K562 (cell line): ENCODE measurements around the gene SOAT2. TPM values are rescaled to one million over a fixed set of nuclear protein-coding genes. Genes with fewer than 3 reads are reported as not detected.

Experiments
- CCNT2 ChIP-seq: IDR thresholded peaks from 2 replicates; pipeline ENCODE4 v1.6.1; 2011; ENCODE audit warnings: borderline replicate concordance, low read depth, mild to moderate bottlenecking, moderate library complexity, mixed read lengths, low read length; ENCODE audit not compliant: insufficient read length; ENCODE audit errors: extremely low read depth
- GATA2 ChIP-seq: sonication (generic); formaldehyde crosslinking; IDR thresholded peaks from 2 replicates; pipeline ENCODE4 v1.4.0; 2020; ENCODE audit warnings: mild to moderate bottlenecking, missing genetic modification reagents
- HDAC2 ChIP-seq: fragments of 450-650 bp; IDR thresholded peaks from 2 replicates; pipeline ENCODE4 v1.6.1; 2016; ENCODE audit warnings: mild to moderate bottlenecking
- KAT8 ChIP-seq: fragments of 450-650 bp; IDR thresholded peaks from 2 replicates; pipeline ENCODE4 v1.6.1; 2016; ENCODE audit warnings: low read depth, mild to moderate bottlenecking
- MEF2D ChIP-seq: conservative IDR thresholded peaks from 2 replicates; pipeline ENCODE4 v1.6.1; 2016; ENCODE audit warnings: low read depth, missing genetic modification characterization, missing compliant biosample characterization
- MTF1 ChIP-seq: fragments of 250-450 bp; sonication (Bioruptor Pico); IDR thresholded peaks from 2 replicates; pipeline ENCODE4 v1.9.0; 2021; ENCODE audit warnings: moderate library complexity, mild to moderate bottlenecking, inconsistent platforms, borderline replicate concordance
- NCOA2 ChIP-seq, 2 experiments: fragments of 450-650 bp; IDR thresholded peaks; 2 replicates each; pipeline ENCODE4 v1.6.1; 2018; ENCODE audit warnings: mild to moderate bottlenecking in 2 of 2, moderate library complexity in 1 of 2; ENCODE audit not compliant: partially characterized antibody in 2 of 2
- NUFIP1 ChIP-seq: fragments of 450-650 bp; IDR thresholded peaks from 2 replicates; pipeline ENCODE4 v1.6.1; 2018; ENCODE audit not compliant: partially characterized antibody
- POLR2G ChIP-seq: fragments of 200-400 bp; formaldehyde crosslinking; IDR thresholded peaks from 2 replicates; pipeline ENCODE4 v1.6.1; 2017; ENCODE audit warnings: low read depth, mild to moderate bottlenecking, antibody characterized with exemption, low read length, moderate library complexity
- ZNF224 ChIP-seq: sonication (generic); formaldehyde crosslinking; IDR thresholded peaks from 2 replicates; pipeline ENCODE4 v1.8.0; 2022; ENCODE audit warnings: mild to moderate bottlenecking, missing genetic modification reagents
- ZNF445 ChIP-seq: fragments of 250-450 bp; sonication (Bioruptor Pico); IDR thresholded peaks from 2 replicates; pipeline ENCODE4 v1.4.0; 2020; ENCODE audit warnings: low read depth, mild to moderate bottlenecking, moderate library complexity
- ZNF707 ChIP-seq: fragments of 250-450 bp; sonication (Bioruptor Pico); conservative IDR thresholded peaks from 2 replicates; pipeline ENCODE4 v1.8.0; 2022; ENCODE audit warnings: inconsistent platforms, mild to moderate bottlenecking, moderate library complexity
- ZNF766 ChIP-seq: fragments of 200-800 bp; sonication (Bioruptor generic); conservative IDR thresholded peaks from 2 replicates; pipeline ENCODE4 v1.6.1; 2016; ENCODE audit warnings: missing genetic modification characterization, missing compliant biosample characterization
- polyA plus RNA-seq, 8 experiments: library from polyadenylated mRNA; depleted of rRNA in 4 of 8; stranded (reverse) in 5 of 8; unstranded in 3 of 8; fragments of >200 nt; fragmentation: Nextera tagmentation in 2 of 8; fragmentation: Illumina TruSeq in 1 of 8; extraction: Ambion mirVana in 2 of 8; extraction: Trizol in 1 of 8; gene quantifications; 2 replicates each; pipeline versions ENCODE4 v1.2.1 to v1.2.3, GENCODE V29; 2011 to 2014; ENCODE audit warnings: inconsistent platforms in 1 of 8, missing spikeins in 1 of 8
- total RNA-seq, 7 experiments: library from RNA; depleted of rRNA in 6 of 7; stranded (reverse); fragments of >200 nt in 6 of 7; fragmentation: Illumina TruSeq in 2 of 7; extraction: Trizol in 2 of 7; gene quantifications; 2 replicates each; pipeline versions ENCODE4 v1.2.1 to v1.2.3, GENCODE V29; 2011 to 2021; ENCODE audit warnings: low replicate concordance in 1 of 7
- TF ChIP-seq, protein P1 (sequence below): fragments of 250-450 bp; sonication (Bioruptor Pico); IDR thresholded peaks from 2 replicates; pipeline ENCODE4 v1.9.0; 2021; ENCODE audit warnings: mild to moderate bottlenecking
- TF ChIP-seq, protein P2 (sequence below): fragments of 250-450 bp; sonication (Bioruptor Pico); IDR thresholded peaks from 2 replicates; pipeline ENCODE4 v1.8.0; 2021; ENCODE audit warnings: mild to moderate bottlenecking, moderate library complexity
- TF ChIP-seq, protein P3 (sequence below), 3 experiments: IDR thresholded peaks in 2 of 3; conservative IDR thresholded peaks in 1 of 3; 2 replicates each; pipeline ENCODE4 v1.5.1; 2011 to 2012; ENCODE audit warnings: low read length in 3 of 3, mild to moderate bottlenecking in 3 of 3, control low read depth in 2 of 3, improper control_type of control experiment in 1 of 3, inconsistent platforms in 1 of 3, low read depth in 1 of 3, mixed read lengths in 1 of 3, moderate library complexity in 1 of 3; ENCODE audit not compliant: insufficient read depth in 2 of 3
- TF ChIP-seq, protein P4 (sequence below): conservative IDR thresholded peaks from 2 replicates; pipeline ENCODE4 v1.6.1; 2011; ENCODE audit warnings: low read depth, mild to moderate bottlenecking, low read length; ENCODE audit not compliant: control insufficient read depth
- TF ChIP-seq, protein P5 (sequence below): fragments of 250-450 bp; sonication (Bioruptor Pico); IDR thresholded peaks from 2 replicates; pipeline ENCODE4 v1.8.0; 2022; ENCODE audit warnings: moderate library complexity, mild to moderate bottlenecking, inconsistent platforms
- TF ChIP-seq, protein P6 (sequence below): fragments of 250-450 bp; sonication (Bioruptor Pico); IDR thresholded peaks from 2 replicates; pipeline ENCODE4 v1.9.0; 2021; ENCODE audit warnings: mild to moderate bottlenecking, inconsistent platforms
- TF ChIP-seq, protein P7 (sequence below): fragments of 450-650 bp; formaldehyde crosslinking; IDR thresholded peaks from 2 replicates; pipeline ENCODE4 v1.4.0; 2022; ENCODE audit warnings: missing genetic modification characterization

Gene SOAT2
- total and polyA plus RNA-seq, 9 of the 15 experiments (the other 6 are each of a cell fraction or from before 2014, with no cell fraction given): 0.04 TPM; not detected in 8

DNA sequence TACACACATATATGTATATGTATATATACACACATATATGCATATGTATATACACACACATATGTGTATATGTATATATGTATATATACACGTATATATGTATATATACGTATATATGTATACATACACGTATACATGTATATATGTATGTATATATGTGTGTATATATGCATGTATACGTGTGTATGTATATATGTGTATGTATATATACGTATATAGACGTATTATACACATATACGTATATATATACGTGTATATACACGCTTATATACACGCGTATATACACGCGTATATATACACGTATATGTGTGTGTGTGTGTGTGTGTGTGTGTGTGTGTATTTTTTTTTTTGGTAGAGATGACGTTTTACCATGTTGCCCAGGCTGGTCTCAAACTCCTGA, 44.4 kb downstream of the SOAT2 start (continued):
- peak in 1 of 2 experiments; percentile 58 for TF ChIP-seq NCOA2 (IDR thresholded peaks at IDR 0.05; ENCODE audit: partially characterized antibody in 2 of 2)
- no peak for TF ChIP-seq NUFIP1
- TF ChIP-seq, protein P1, sequence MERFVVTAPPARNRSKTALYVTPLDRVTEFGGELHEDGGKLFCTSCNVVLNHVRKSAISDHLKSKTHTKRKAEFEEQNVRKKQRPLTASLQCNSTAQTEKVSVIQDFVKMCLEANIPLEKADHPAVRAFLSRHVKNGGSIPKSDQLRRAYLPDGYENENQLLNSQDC (CRISPR knock-in tag): no peak
- no peak for TF ChIP-seq ZNF445 (CRISPR knock-in tag)
- TF ChIP-seq ZNF766 (CRISPR knock-in tag): no peak
- no peak for TF ChIP-seq ZNF224 (CRISPR knock-in tag)
- TF ChIP-seq, protein P2, sequence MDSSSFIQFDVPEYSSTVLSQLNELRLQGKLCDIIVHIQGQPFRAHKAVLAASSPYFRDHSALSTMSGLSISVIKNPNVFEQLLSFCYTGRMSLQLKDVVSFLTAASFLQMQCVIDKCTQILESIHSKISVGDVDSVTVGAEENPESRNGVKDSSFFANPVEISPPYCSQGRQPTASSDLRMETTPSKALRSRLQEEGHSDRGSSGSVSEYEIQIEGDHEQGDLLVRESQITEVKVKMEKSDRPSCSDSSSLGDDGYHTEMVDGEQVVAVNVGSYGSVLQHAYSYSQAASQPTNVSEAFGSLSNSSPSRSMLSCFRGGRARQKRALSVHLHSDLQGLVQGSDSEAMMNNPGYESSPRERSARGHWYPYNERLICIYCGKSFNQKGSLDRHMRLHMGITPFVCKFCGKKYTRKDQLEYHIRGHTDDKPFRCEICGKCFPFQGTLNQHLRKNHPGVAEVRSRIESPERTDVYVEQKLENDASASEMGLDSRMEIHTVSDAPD (CRISPR knock-in tag): no peak
- TF ChIP-seq HDAC2: no peak
- TF ChIP-seq, protein P3, sequence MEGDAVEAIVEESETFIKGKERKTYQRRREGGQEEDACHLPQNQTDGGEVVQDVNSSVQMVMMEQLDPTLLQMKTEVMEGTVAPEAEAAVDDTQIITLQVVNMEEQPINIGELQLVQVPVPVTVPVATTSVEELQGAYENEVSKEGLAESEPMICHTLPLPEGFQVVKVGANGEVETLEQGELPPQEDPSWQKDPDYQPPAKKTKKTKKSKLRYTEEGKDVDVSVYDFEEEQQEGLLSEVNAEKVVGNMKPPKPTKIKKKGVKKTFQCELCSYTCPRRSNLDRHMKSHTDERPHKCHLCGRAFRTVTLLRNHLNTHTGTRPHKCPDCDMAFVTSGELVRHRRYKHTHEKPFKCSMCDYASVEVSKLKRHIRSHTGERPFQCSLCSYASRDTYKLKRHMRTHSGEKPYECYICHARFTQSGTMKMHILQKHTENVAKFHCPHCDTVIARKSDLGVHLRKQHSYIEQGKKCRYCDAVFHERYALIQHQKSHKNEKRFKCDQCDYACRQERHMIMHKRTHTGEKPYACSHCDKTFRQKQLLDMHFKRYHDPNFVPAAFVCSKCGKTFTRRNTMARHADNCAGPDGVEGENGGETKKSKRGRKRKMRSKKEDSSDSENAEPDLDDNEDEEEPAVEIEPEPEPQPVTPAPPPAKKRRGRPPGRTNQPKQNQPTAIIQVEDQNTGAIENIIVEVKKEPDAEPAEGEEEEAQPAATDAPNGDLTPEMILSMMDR (IDR thresholded peaks at IDR 0.05 in 2 of 3, conservative IDR thresholded peaks at IDR 0.05 in 1 of 3; ENCODE audit: insufficient read depth in 2 of 3, low read depth in 1 of 3, low read length in 3 of 3): no peak
- no peak for TF ChIP-seq KAT8
- TF ChIP-seq MEF2D: no peak
- TF ChIP-seq, protein P4, sequence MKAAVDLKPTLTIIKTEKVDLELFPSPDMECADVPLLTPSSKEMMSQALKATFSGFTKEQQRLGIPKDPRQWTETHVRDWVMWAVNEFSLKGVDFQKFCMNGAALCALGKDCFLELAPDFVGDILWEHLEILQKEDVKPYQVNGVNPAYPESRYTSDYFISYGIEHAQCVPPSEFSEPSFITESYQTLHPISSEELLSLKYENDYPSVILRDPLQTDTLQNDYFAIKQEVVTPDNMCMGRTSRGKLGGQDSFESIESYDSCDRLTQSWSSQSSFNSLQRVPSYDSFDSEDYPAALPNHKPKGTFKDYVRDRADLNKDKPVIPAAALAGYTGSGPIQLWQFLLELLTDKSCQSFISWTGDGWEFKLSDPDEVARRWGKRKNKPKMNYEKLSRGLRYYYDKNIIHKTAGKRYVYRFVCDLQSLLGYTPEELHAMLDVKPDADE: no peak
- TF ChIP-seq, protein P5, sequence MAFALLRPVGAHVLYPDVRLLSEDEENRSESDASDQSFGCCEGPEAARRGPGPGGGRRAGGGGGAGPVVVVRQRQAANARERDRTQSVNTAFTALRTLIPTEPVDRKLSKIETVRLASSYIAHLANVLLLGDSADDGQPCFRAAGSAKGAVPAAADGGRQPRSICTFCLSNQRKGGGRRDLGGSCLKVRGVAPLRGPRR: peak; percentile 95
- no peak for TF ChIP-seq GATA2 (CRISPR knock-in tag)
- TF ChIP-seq, protein P6, sequence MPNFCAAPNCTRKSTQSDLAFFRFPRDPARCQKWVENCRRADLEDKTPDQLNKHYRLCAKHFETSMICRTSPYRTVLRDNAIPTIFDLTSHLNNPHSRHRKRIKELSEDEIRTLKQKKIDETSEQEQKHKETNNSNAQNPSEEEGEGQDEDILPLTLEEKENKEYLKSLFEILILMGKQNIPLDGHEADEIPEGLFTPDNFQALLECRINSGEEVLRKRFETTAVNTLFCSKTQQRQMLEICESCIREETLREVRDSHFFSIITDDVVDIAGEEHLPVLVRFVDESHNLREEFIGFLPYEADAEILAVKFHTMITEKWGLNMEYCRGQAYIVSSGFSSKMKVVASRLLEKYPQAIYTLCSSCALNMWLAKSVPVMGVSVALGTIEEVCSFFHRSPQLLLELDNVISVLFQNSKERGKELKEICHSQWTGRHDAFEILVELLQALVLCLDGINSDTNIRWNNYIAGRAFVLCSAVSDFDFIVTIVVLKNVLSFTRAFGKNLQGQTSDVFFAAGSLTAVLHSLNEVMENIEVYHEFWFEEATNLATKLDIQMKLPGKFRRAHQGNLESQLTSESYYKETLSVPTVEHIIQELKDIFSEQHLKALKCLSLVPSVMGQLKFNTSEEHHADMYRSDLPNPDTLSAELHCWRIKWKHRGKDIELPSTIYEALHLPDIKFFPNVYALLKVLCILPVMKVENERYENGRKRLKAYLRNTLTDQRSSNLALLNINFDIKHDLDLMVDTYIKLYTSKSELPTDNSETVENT (CRISPR knock-in tag): peak; percentile 94
- no peak for TF ChIP-seq CCNT2
- TF ChIP-seq POLR2G: no peak
- TF ChIP-seq MTF1 (CRISPR knock-in tag): peak; percentile 97
- TF ChIP-seq ZNF707 (CRISPR knock-in tag): peak; percentile 91
- TF ChIP-seq, protein P7, sequence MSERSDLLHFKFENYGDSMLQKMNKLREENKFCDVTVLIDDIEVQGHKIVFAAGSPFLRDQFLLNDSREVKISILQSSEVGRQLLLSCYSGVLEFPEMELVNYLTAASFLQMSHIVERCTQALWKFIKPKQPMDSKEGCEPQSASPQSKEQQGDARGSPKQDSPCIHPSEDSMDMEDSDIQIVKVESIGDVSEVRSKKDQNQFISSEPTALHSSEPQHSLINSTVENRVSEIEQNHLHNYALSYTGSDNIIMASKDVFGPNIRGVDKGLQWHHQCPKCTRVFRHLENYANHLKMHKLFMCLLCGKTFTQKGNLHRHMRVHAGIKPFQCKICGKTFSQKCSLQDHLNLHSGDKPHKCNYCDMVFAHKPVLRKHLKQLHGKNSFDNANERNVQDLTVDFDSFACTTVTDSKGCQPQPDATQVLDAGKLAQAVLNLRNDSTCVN (CRISPR knock-in tag): no peak
